Effector memory CD4-positive, alpha-beta T cell (primary cell): ENCODE measurements around the gene FBXO31.

ENCODE experiments used
- DNase-seq, 3 donors: peaks; one replicate each; pipeline ENCODE4 v3.0.0-alpha.2; 2020
- H3K27ac ChIP-seq: 2 replicates; pipeline ENCODE4 v1.7.0; 2013; ENCODE audit warnings: mild to moderate bottlenecking, low read length, moderate library complexity; ENCODE audit not compliant: insufficient read depth, poor library complexity, severe bottlenecking
- H3K27me3 ChIP-seq: replicated peaks from 2 replicates; pipeline ENCODE4 v1.7.0; 2013; ENCODE audit warnings: mild to moderate bottlenecking, low read length; ENCODE audit not compliant: insufficient read depth, control insufficient read depth, poor library complexity, severe bottlenecking
- H3K36me3 ChIP-seq: 2 replicates; pipeline ENCODE4 v1.7.0; 2013; ENCODE audit warnings: mild to moderate bottlenecking, low read length, moderate library complexity; ENCODE audit not compliant: control insufficient read depth, insufficient read depth
- H3K4me1 ChIP-seq: 2 replicates; pipeline ENCODE4 v1.7.0; 2013; ENCODE audit warnings: low read length, mild to moderate bottlenecking; ENCODE audit not compliant: control insufficient read depth, insufficient read depth, poor library complexity, severe bottlenecking
- H3K4me3 ChIP-seq: 2 replicates; pipeline ENCODE4 v1.7.0; 2013; ENCODE audit warnings: low read length, low read depth, mild to moderate bottlenecking; ENCODE audit not compliant: insufficient read depth, poor library complexity, severe bottlenecking
- H3K9me3 ChIP-seq: 2 replicates; pipeline ENCODE4 v1.7.0; 2013; ENCODE audit warnings: mild to moderate bottlenecking, low read length, moderate library complexity; ENCODE audit not compliant: control insufficient read depth

FBXO31 gene

DNA sequence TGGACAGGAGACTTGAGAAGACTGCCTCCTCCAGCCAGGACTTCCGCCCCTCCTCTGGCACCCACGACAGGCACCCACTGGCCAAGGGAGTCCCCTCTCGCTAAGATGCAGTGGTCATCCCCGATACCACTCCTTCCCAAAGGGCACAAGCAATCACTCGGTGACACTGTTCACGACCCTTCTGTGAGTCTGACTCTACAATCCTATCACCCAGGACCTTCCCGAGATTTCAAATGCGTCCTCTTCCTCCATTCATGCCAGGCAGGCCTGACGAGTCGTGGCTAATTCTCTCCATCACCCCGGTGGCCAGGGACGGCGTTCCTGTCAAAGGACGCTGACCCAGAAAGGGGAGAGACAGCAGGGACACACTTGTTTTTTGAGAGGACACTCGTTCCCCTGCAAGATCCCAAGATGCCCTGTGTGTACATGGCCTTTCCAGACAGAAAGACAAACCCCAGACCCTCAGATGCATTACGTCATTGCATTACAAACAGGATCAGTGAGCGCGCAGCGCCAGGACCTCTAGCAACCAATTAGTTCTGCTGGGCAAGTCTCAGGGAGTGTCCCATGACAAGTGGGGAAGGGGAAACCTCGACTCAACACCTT lies 12.2 kb downstream of the FBXO31 start:
- no peak overlapping the region for H3K27ac ChIP-seq
- H3K27me3 ChIP-seq: no peaks in the 10 kb centered on the region
- no peaks in the 10 kb centered on the region for H3K9me3 ChIP-seq
- peaks cover 3% of the 10 kb centered on the region for H3K36me3 ChIP-seq
- no peaks in the 10 kb centered on the region for H3K4me1 ChIP-seq
- no peak for DNase-seq
- no peak overlapping the region for H3K4me3 ChIP-seq

DNA sequence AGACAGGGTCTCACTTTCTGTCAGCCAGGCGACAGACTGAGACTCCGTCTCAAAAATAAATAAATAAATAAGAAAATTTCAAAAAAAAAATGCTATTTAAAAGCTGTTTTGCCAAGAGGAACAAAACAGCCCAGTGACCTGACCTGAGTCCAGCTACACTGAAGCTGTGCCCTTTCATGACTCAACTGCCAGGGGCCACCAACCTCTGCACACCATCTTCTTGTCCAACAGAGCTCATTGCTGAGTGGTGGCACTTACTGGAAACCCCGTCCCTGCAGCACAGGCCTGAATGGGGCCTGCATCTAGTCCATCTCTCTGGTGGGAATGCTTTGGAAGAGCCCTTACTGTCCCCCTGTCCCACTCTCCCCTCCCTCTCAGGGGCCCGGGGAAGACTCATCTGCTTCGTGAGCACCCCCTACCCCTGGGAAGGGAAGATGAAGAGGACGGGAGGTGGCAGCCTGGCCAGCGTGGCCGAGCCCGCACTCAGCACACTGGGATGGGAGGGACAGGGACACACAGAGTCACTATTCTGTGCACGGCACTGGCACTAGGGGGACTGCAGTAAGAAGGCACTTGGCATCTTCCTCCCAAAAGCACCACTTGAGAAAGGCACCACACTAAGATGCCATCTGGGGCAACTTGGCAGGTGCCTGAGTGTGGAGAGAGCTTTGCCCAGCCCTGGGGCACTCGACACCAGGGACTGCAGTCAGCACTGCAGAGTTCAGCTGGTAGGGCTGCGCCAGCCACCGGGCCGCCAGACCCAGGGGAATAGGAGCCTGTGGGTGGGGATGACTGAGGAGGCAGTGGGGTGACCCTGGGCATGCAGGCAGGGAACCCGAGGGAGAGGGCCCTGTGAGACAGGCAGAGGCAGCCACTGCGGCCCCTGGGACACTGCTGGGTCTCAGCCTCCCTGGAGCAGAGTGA lies 13.5 kb downstream of the FBXO31 start:
- no peaks in the 10 kb centered on the region for H3K27me3 ChIP-seq

DNA sequence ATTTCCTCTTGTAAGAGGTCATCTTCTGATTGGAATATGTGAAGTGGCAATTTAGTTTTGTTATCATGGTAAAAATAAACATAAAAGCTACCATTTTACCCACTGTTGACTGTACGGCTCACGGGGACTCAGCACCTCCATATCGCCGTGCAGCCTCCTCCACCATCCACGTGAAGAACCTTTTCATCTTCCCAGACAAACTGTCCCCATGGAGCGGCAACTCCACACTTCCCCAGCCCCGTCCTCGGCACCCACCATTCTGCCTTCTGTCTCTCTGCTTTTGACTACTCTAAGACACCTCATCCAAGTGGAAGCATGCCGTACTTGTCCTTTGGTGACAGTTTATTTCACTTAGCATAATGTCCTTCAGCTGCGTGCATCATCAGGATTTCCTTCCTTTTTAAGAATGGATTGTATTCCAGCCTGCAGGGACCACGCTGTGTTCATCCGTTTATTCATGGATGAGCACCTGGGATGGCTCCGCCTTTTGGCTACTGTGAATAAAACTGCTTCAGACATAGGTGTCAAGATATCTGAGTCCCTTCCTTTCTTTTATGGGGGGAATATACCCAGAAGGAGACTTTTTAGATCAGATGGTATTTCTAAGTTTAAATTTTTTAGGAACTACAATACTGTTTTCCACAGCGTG lies 14.3 kb downstream of the FBXO31 start:
- H3K27me3 ChIP-seq: no peaks in the 10 kb centered on the region
- peaks cover 5% of the 10 kb centered on the region for H3K36me3 ChIP-seq
- no peak overlapping the region for H3K4me3 ChIP-seq
- no peaks in the 10 kb centered on the region for H3K4me1 ChIP-seq
- no peak for DNase-seq
- H3K27ac ChIP-seq: no peak overlapping the region
- no peaks in the 10 kb centered on the region for H3K9me3 ChIP-seq

More for the DNA sequence above, 13.5 kb downstream of the FBXO31 start:
- H3K9me3 ChIP-seq: no peaks in the 10 kb centered on the region
- DNase-seq: no peak
- no peak overlapping the region for H3K27ac ChIP-seq
- H3K36me3 ChIP-seq: peaks cover 3% of the 10 kb centered on the region
- no peak overlapping the region for H3K4me3 ChIP-seq
- no peaks in the 10 kb centered on the region for H3K4me1 ChIP-seq

DNA sequence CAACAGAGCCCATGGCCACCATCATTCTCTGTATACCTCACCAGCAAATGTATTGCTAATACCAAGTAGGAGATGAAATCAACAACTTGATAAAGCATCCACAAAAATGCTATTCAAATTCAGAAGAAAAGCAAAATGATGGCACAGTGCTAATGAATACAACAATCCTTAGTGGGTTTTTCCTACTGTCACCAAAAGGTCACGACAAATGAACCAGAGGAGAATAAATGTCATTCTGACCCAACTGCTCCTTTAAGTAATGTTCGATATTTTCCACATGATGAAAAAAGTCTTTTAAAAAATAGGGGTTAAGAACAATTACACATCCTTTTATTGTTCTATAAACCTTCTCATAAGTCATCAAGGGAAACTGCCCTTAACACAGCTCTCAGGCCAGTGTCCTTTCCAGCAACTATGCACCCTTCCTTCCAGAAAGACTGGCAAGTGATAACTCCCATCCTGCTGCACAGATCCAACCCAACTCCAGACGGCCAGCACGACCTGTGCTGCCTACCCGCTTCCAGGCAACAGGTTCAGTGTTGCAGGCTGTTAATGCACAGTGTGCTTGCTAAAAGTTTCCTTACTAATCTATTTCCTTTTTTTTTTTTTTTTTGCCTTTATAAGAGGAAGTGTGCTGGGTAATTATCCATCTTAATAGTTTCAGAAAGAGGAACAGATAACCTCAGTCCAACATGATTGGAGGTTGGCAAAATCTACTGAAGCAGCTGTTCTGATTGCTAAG lies 15.4 kb downstream of the FBXO31 start:
- Histone ChIP-seq H3K9me3 (no peaks in the 10 kb centered on the region), H3K27me3 (no peaks in the 10 kb centered on the region), H3K4me3 (no peak overlapping the region), H3K27ac (no peak overlapping the region), H3K36me3 (peaks cover 12% of the 10 kb centered on the region), H3K4me1 (no peaks in the 10 kb centered on the region)
- DNase-seq: no peak

DNA sequence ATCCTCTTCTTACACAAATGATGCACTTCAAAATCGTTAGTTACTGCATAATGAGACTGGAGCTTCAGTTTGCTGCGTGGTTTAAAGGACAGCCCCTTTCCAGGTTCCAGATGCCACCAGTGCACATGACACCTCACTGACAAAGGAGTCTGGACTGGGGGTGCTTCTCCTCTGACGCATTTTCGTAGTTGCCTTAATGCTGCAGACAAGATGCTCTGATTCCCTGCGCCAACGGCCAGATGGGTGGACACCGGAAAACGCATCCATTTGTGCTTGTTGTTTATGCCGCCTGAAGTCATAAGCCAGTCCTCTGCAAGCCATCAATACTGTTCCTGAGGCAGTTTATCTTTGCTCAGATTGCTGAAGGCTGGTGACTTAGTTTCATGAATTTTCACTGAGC lies 16.0 kb downstream of the FBXO31 start:
- Histone ChIP-seq H3K4me1 (no peaks in the 10 kb centered on the region), H3K27ac (no peak overlapping the region)

DNA sequence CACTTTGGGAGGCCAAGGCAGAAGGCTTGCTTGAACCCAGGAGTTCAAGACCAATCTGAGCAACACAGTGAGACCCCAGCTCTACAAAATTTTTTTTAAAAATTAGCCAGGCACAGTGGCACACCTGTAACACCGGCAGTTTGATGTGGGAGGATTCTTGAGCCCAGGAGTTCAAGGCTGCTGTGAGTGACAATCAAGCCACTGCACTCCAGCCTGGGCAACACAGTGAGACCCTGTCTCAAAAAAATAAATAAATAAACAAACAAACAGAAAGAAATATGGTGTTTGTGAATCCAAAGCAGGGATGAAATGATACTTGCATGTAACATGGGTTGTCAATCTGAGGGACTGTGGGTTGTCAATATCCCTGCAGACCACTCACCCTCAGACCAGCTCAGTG lies 16.6 kb downstream of the FBXO31 start:
- H3K36me3 ChIP-seq: peaks cover 12% of the 10 kb centered on the region
- DNase-seq: no peak
- no peak overlapping the region for H3K27ac ChIP-seq
- H3K9me3 ChIP-seq: no peaks in the 10 kb centered on the region
- no peak overlapping the region for H3K4me3 ChIP-seq
- no peaks in the 10 kb centered on the region for H3K27me3 ChIP-seq
- H3K4me1 ChIP-seq: no peaks in the 10 kb centered on the region

More for the DNA sequence above, 16.0 kb downstream of the FBXO31 start:
- Histone ChIP-seq H3K9me3 (no peaks in the 10 kb centered on the region), H3K4me3 (no peak overlapping the region), H3K36me3 (peaks cover 12% of the 10 kb centered on the region), H3K27me3 (no peaks in the 10 kb centered on the region)
- no peak for DNase-seq

DNA sequence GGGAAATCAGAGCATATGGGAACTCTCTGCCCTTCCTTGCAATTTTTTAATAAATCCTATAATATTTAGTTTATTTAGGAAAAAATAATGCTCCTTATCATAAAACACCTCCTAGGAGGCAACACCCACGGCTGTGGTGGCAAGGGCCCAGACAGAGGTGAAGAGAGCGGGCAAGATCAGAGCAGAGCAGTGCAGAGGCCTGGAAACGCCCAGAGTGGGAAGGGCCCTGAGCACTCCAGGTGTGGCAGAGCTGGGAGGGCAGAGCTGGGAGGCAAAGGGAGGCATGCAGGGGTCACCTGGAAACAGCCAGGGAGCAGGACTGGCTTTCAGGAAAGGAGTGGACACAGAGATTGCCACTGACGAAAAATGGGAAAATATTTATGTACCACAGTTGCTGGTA lies 17.3 kb downstream of the FBXO31 start:
- peaks cover 16% of the 10 kb centered on the region for H3K36me3 ChIP-seq
- DNase-seq: no peak
- H3K9me3 ChIP-seq: no peaks in the 10 kb centered on the region
- no peaks in the 10 kb centered on the region for H3K4me1 ChIP-seq
- H3K4me3 ChIP-seq: no peak overlapping the region
- no peaks in the 10 kb centered on the region for H3K27me3 ChIP-seq
- no peak overlapping the region for H3K27ac ChIP-seq

DNA sequence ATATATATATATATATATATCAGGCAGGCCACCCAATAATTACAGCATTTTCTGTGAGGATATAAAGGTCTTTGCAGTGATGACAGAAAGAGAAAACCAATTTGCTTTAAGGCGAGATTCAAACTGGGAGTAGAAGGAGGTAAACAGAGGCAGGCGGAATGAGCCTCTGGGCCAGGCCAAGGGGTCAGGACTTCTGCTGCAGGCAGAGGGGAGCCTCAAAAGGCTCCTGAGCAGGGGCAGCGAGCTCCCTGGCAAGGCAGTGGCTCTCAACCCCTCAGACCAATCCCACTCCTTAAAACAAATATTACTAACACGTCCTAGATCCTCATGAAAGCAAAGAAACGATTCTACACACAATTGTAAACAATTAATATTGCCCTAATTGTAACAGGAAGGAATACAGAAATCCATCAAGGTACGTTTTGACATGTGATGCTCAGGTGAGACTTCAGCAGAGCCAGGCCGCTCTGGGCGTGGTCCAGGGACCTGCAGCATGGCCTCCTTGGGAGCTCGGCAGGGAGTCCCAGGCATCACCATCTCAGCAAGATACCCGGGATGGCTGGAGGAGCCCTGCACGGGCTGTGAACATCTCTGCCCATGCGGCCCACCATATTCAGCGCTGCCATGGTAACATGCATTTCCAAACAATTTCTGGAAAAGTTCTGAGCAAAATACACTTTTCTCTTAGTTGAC lies 18.4 kb downstream of the FBXO31 start:
- H3K27me3 ChIP-seq: no peaks in the 10 kb centered on the region
- peaks cover 16% of the 10 kb centered on the region for H3K36me3 ChIP-seq

DNA sequence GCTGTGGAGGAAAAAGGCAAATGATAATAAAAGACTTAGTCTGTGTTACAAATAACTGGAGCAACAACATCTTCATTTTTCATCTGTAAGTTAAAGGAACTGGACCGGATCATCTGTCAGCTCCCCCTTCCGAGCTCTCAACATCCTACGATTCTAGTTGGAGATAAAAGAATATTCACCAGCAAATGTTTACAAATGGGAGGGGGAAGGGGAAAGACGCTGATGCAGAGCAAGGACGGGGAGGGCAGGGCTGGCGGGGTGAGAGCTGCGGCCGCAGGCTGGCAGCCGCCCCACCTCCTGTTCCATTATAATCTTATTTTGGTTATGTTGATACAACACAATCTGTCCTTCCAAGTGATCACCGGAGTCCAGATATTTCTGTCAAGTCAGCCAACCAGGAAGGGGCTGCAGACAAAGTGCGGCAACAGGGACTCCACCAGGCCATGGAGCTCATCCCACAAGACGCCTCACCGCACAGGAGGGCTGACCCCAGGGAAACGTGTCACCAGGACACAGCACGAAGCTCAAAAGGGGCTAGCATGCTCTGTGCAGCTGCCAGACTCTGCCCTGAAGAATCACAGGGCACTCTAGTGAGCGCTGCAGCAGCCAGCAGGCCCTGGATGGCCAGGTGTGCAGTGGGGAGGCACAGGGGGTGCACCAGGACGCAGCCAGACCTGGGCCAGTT lies 19.7 kb downstream of the FBXO31 start:
- peaks cover 28% of the 10 kb centered on the region for H3K36me3 ChIP-seq
- H3K27me3 ChIP-seq: no peaks in the 10 kb centered on the region
- no peaks in the 10 kb centered on the region for H3K4me1 ChIP-seq
- DNase-seq: no peak
- H3K9me3 ChIP-seq: no peaks in the 10 kb centered on the region
- no peak overlapping the region for H3K4me3 ChIP-seq
- H3K27ac ChIP-seq: no peak overlapping the region

More for the DNA sequence above, 18.4 kb downstream of the FBXO31 start:
- H3K4me3 ChIP-seq: no peak overlapping the region
- DNase-seq: no peak
- no peaks in the 10 kb centered on the region for H3K4me1 ChIP-seq
- no peak overlapping the region for H3K27ac ChIP-seq
- H3K9me3 ChIP-seq: no peaks in the 10 kb centered on the region
